ENCODE measurements around the gene MAP7D2.
A peak's percentile ranks its signal among the peaks of the same experiment; 100 is the strongest.

Gene MAP7D2

GRCh38 chrX:20112022-20112774 is 4.5 kb downstream of the MAP7D2 start:
- DNase-seq, result no peak

DNA sequence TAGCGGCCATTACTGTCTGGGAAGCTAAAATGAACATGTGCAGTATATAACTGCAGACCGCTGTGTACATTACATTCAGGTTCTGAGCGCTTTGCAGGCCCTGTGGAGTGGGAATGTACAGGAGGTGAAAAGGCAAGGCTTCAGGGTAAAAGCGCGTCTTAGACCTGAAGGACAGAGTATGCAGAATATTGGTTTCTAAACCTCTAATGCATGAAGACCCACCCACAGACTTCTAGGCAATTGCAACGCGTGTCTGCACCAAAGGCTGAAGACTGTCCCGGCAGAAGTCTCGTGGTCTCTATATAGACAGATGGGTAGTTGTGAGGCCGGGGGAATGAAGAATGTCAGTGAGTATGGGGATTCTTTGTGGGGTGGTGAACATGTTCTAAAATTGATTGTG is 5.4 kb downstream of the MAP7D2 start:
- DNase-seq, result no peak

DNA sequence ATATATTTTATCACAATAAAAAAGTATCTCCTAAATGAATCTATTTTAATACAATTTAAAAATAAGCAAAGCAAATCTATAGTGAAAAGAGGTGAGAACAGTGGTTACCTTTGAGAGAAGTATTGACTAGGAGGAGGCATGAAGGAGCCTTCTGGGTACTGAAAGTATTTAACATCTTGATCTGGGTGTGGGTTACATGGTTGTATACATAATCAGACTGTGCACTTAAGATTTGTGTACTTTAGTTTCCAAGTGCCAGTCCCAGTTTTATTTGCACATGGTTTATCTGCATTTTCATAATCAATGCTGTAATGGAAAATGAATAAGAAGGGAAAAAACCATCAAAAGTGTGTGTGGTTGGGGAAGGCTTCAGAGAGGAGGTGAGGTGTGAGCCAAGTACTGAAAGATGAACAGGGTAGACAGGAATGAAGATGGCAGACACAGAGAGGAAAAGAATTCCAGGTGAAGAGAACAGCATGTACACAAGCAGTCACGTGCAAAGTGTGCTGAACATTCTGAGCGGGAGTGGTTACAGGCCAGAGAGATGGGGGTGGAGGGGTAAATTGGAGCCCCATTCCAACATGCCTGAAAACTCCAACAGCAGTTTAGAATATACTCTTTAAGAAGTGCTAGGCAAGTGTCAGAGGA is 14.6 kb downstream of the MAP7D2 start:
- DNase-seq, result no peak

DNA sequence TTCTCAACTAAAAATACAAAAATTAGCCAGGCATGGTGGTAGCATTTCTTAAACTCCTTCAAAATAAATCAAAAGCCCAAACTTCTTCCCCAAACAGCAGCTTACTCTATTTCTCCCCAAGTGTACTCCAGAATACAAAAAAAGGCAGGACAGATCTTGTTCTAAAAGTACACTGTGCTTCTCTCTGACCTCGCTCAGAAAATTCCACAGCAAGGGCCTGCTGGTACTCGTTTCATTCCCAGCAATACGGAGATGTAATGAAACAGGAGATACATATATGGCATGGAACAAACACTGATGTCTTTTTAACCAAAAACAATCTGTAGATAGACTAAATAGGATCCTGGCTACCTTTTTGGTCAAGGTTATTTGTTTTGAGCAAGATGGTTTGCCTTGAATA is 25.2 kb downstream of the MAP7D2 start:
- DNase-seq, result no peak

- no peak for DNase-seq
Observed at GRCh38 chrX:20089845-20090244, 26.9 kb downstream of the MAP7D2 start.

- no peak for DNase-seq
Observed at GRCh38 chrX:20080277-20080676, 36.4 kb downstream of the MAP7D2 start.

- no peak for DNase-seq
Observed at GRCh38 chrX:20071511-20072079, 45.1 kb downstream of the MAP7D2 start.

DNA sequence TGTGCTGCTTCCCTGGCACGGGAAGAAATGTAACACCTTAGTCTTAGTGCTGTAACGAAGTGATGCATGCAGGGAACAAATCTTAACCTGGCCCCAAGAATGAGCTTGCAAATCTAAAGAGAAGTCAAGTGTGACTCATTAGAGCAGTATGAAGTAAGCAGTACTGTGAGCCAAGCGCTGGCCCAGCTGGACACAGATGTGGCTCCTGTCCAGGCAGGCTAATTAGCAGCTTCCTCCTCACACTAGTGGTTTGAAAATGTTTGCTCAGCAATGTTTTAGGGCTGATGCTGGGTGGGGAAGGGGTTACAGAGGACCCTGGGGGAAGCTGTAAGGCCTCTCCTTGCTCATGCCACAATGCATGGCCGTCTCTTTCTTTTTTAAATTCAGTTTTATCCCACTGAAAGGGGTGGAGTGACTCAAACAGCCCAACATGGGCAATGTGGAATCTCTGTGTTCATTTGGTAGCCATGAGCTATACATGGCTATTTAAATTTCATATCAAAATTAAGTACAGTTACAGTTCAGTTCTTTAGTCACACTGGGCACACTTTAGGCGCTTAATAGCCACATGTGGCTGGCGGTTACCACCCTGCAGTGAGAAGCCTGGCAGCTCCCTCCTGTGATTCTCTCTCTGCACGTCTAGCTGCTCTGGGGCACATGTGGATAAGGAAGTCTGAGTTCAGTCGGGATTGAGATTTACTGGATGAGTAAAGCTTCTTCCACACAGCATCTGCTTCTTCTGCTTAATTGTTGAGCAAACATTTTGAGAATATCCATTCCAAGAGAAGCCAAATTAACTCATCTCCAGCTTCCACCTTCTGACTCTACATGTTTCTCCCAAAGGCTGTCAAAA is 48.8 kb downstream of the MAP7D2 start:
- no peak for DNase-seq

GRCh38 chrX:20066968-20067708 is 49.6 kb downstream of the MAP7D2 start:
- DNase-seq, result peak; percentile 31

DNA sequence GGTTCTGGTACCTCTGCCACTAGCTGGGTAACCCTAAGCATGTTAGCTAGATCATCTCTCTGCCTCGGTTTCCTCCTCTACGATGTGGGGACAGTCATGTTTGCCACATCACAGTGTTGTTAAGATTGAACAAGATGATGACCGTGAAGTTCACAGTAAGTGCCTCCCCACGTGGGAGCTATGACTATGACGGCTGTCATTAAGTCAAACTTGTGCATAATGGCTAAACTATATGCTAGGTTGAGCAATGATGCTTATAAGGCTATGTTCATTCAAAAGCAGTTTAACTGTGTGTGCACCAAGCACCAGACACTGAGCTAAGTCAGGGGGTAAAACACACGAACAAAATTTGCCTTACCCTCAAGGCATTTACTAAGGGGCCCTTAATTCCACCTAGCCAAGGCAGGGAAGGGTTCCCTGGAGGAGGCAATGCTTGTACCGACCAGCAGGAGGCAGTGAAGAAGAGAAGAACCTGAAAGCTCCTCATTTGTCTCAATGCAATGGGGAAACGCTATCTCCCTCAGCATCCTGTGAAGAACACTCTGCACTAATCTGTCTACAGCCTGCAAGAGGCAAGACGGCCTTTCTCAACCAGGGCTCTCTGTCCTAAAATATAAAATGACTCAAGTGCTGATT is 52.9 kb downstream of the MAP7D2 start:
- DNase-seq, result no peak

- peak; percentile 8 for DNase-seq
Observed at GRCh38 chrX:20063153-20063552, 53.6 kb downstream of the MAP7D2 start.

DNA sequence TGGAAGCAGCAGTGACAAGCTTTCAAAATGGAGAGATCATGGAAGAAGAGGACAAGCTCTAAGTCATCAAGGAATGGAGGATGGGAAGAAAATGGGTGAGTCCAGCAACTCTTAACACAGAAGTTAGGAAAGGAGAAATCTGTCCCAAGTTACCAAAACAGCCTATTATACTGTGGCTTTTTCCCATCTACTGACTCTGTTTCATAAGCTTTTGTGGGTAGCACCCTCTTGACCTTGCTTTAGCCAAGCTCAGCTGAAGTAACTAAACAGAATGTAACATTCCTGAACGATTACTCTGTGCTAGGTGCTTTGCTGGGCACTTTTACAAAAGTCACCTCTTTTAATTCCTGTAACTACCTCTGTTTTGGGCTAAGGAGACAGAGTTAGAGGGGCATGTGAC is 54.9 kb downstream of the MAP7D2 start:
- DNase-seq, result peak; percentile 69

DNA sequence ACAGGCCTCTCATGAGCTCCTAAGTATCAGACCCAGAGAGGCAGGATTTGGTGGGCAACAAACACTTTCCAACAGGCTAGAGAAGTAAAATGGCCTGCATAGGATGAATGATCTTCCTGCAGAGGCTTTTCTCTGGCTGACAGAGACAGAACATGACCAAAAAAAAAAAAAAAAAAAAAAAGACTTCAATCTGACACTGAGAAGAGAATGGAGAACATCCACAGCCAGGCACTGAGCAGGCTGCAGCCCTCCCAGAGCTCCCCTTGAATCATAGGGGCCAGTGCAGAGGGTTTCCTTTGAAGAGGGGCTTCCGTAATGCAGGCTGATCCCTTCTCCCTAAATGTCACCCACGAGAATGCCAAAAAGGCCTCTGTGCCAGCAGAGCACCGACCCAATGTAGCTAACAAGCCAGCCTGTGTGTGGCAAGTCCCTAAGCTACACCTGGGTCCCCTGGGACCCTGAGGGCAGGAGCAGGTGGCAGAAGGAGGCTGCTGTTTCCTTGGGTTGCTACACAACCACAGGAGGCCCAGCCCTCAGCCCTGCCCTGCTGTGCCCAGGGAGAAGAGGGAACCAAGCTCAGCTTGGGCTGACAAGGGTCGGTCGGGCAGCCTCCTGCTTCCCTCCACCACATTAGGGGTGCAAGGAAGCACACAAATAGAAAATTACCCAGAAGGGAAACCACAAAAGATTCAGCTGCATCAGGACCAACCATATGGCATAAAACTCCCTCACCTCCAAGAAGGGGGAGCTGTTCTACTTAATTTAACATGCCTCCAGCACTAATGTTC is 55.6 kb downstream of the MAP7D2 start:
- peak; percentile 90 for DNase-seq

DNA sequence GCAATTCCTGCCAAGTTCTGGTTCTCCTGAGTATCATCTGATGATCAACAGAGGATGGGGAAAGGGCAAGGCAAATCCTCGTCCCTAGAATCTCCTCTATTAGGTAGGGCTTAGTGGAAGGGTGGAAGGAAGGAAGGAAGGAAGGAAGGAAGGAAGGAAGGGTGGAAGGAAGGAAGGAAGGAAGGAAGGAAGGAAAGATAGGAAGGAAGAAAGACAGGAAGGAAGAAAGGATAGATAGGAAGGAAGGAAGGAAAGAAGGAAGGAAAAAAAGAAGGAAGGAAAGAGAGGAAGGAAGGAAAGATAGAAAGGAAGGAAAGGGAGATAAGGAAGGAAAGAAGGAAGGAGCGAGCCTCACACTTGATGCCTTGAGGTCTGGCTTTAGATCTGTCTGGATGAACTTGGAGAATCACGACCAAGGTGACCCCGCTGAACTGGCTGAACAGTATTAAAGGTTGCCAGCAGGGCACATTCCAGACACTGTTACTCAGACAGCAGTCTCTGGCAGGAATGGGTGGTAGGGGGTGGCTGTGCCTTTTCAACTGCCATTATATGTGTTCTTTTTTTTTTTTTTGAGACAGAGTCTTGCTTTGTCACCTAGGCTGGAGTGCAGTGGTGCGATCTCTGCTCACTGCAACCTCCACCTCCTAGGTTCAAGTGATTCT is 57.1 kb downstream of the MAP7D2 start:
- DNase-seq, result no peak

- DNase-seq, result no peak
Observed at GRCh38 chrX:20057479-20057878, 59.2 kb downstream of the MAP7D2 start.

DNA sequence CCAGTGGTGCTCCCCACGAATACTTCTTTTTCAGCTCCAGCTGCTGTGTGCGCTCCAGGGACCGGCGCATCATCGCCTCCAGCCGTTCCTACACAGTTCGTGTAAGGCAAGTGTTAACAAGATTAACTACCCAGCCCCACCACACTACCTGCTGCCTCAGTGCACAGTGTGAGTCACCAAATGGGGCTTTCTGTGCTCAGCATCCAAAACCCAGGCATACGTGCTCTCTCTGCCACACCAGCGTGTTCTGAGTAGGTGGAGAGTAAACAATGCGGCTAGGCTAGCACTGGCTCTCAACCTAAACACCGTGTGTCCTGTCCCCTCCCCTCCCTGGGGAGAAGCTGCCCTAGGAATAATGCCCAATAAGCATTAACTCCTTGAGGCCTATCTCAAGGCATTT is 60.0 kb downstream of the MAP7D2 start:
- peak; percentile 57 for DNase-seq

DNA sequence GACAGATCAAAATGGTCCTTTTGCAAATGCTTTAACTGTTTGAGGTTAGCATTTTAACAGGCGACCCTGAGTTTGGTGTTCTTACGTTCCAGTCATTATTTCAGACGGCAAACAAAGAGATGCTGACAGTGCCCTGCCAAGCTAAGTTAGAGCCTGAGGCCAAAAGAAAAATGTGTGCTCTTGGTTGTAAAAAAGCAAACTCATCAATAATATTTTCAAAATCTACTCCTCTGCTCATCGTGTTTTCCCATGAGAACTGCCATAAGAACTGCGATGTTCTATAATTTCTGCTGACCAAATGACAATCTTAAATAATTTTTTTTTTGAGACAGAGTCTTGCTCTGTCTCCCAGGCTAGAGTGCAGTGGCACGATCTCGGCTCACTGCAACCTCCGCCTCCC is 63.2 kb downstream of the MAP7D2 start:
- no peak for DNase-seq

DNA sequence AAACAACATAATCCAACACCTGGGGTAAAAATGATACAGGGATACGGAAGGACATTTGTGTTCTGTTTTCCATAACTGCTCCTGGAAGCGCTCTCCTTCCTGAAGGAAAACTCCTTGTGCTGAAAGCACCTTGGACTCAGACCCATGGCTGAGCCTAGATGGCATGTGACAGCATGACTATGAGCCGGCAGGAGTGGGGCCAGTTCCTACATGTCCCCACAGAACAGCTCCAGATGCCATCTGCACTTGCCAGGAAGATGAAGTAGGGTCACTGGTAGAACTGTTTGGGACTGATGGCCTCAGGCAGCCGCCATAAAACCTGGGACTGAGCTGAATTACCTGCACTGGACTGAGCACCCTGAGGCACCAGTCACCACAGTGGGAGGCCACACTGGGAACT is 69.8 kb downstream of the MAP7D2 start:
- DNase-seq, result peak; percentile 76

DNA sequence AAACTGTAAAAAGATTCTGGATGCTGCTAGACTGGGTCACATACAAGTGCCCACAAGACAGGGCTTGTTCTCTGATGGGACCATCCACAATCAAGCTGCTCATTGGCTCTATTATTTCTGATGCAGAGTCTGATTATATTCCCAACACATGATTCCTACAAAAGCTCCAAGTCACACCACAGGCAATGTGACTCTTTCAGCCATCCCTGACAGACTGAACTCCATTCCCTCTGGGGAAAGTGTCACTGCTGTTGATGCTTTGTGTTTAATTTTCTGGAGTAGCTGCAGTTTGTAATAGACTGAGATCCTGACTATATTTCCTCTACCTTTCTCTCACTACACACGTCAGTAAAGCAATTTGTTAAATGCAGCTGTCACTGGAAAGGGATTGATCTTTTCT is 70.5 kb downstream of the MAP7D2 start:
- peak; percentile 67 for DNase-seq

GRCh38 chrX:20042221-20042620 is 74.5 kb downstream of the MAP7D2 start:
- DNase-seq, result no peak

DNA sequence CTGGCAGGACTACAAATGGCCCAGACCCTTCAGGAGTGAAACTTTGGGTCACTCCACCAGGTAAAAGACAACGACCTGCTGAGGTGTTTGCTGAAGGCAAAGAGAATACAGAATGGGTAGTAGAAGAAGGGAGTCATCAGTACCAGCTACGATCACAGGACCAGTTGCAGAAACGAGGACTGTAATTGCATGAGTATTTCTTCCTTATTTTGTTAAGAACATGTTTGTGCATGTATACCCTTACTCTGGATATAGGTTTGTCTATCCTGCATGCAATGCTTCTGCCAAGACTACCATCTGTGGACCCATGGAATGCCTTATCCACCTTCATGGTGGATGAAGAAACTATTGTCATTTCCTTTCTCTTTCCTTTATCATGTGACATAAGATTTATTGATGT is 77.7 kb downstream of the MAP7D2 start:
- DNase-seq, result no peak

Measured in NCI-H2171 treated with DMSO at 0.1 percent for 48 hours (cell line).